Measurements from ENCODE around the gene ZNF655.

- no peak for TF ChIP-seq CTCF (IDR thresholded peaks at IDR 0.05)
- TF ChIP-seq POLR2A (IDR thresholded peaks at IDR 0.05), result no peak
- TF ChIP-seq EP300 (IDR thresholded peaks at IDR 0.05), result no peak
Observed at GRCh38 chr7:99594948-99595745, 36.7 kb downstream of the ZNF655 start.

Data from ovary (tissue), 3 donors.